ENCODE measurements around the gene PKIG. TPM values are rescaled to one million over a fixed set of nuclear protein-coding genes. Genes with fewer than 3 reads are reported as not detected.

Gene PKIG
- total RNA-seq, 2 donors from 2014 or later, result 61.5 to 77.6 TPM

DNA sequence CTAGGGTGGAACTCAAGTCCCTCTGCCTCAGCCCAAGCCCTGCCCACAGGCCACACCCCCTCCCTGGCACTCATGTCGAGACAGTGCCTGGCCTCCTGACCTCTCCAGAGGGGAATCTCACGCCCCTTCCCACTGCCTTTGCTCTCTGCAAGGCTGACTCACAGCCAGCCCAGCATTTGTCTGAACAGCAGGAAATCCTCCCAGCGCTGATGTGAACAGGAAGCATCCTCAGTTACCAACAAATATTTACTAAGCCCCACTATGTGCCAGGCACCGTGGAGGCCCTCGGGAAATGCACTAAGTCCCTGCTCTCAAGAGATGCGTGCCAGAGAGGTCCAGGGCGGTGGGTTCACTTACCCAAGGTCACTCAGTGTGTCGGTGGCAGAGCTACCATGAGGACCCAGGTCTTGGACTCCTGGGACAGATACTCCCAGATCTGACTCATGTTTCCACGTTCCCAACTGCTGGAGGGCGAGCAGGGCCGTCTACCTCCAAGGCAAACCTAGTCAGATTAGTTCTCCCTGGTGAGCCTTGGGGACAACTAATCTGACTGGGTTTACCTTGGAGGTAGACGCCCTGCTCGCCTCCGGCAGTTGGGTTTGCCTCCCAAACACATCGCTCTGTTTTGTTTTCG, 61.3 kb downstream of the PKIG start:
- H3K9me3 Mint-ChIP-seq, result peaks cover 5% of the 10 kb centered on the region
- TF ChIP-seq, protein P1, sequence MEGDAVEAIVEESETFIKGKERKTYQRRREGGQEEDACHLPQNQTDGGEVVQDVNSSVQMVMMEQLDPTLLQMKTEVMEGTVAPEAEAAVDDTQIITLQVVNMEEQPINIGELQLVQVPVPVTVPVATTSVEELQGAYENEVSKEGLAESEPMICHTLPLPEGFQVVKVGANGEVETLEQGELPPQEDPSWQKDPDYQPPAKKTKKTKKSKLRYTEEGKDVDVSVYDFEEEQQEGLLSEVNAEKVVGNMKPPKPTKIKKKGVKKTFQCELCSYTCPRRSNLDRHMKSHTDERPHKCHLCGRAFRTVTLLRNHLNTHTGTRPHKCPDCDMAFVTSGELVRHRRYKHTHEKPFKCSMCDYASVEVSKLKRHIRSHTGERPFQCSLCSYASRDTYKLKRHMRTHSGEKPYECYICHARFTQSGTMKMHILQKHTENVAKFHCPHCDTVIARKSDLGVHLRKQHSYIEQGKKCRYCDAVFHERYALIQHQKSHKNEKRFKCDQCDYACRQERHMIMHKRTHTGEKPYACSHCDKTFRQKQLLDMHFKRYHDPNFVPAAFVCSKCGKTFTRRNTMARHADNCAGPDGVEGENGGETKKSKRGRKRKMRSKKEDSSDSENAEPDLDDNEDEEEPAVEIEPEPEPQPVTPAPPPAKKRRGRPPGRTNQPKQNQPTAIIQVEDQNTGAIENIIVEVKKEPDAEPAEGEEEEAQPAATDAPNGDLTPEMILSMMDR (conservative IDR thresholded peaks at IDR 0.05), result no peak
- peaks cover 20% of the 10 kb centered on the region for H3K4me1 ChIP-seq (ENCODE audit: control insufficient read depth, insufficient read depth, low read length)
- peak overlapping the region; percentile 85 for H3K27ac Mint-ChIP-seq
- H3K4me3 Mint-ChIP-seq, result no peak overlapping the region
- H3K4me3 ChIP-seq (ENCODE audit: low read length), result no peak overlapping the region
- peaks cover 8% of the 10 kb centered on the region for H3K36me3 ChIP-seq (ENCODE audit: control insufficient read depth, insufficient read depth, low read length)
- no peaks in the 10 kb centered on the region for H3K27me3 ChIP-seq (ENCODE audit: control insufficient read depth, insufficient read depth, low read length, poor library complexity, severe bottlenecking)
- peaks cover 10% of the 10 kb centered on the region for H3K36me3 Mint-ChIP-seq (ENCODE audit: low read depth)
- H3K9me3 ChIP-seq (ENCODE audit: control insufficient read depth, low read length), result peaks cover 10% of the 10 kb centered on the region
- H3K27me3 Mint-ChIP-seq (ENCODE audit: insufficient read depth), result no peaks in the 10 kb centered on the region
- peak overlapping the region; percentile 64 for H3K27ac ChIP-seq (ENCODE audit: low read depth, low read length)
- peaks cover 30% of the 10 kb centered on the region for H3K4me1 Mint-ChIP-seq
- WGBS, 2 experiments (ENCODE audit: insufficient coverage in 1 of 2, insufficient read length in 1 of 2), result 57 to 61% methylated on average over 14 to 16 of the region's 16 CpGs
- peak; percentile 96 for DNase-seq
- H3K9ac ChIP-seq (ENCODE audit: extremely low read depth, low read length, poor library complexity, severe bottlenecking), result no peak overlapping the region

DNA sequence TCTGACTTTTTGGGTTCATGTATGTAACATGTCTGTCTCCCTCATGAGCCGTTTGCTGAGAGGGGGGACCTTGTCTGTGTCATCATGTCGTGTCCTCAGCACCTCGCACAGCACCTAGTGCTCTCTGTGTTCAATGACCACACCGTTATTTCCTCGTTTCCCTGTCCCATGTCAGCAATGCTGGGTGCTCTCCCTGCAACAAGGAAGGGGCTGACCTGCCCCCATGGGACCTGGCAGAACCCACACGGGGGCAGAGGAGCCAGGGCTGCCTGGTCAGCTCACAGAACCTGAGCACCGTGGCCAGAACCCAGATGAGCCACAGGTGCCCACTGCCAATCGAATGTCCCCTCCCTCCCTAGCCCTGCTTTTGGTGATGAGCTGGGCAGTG, 61.8 kb downstream of the PKIG start:
- H3K27ac ChIP-seq (ENCODE audit: low read depth, low read length), result peak overlapping the region; percentile 64
- H3K36me3 Mint-ChIP-seq (ENCODE audit: low read depth), result peaks cover 7% of the 10 kb centered on the region

DNA sequence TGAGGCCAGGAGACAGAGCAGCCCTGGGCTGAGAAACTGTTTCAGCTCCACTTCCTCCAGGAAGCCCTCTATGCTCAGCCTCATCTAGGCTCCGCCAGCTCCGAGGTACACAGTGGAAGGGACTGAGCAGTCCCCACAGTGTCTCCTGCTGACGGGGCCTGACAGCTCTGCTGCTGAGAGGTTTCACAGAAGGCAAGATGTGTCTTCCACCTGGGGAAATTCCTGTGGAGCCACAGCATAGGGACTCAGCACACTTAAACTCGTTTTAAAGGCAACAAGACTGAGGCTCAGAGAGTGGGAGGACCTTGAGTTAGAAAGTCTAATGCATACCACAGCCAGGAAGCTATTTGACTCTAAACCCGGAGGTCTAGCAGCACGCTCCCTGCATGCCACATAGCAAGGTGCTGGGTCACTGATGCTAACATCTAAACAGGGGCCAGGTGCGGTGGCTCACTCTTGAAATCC, 62.3 kb downstream of the PKIG start:
- Histone ChIP-seq H3K36me3 (ENCODE audit: control insufficient read depth, insufficient read depth, low read length) (peaks cover 8% of the 10 kb centered on the region), H3K9me3 (ENCODE audit: control insufficient read depth, low read length) (peaks cover 10% of the 10 kb centered on the region), H3K27ac (ENCODE audit: low read depth, low read length) (no peak overlapping the region), H3K27me3 (ENCODE audit: control insufficient read depth, insufficient read depth, low read length, poor library complexity, severe bottlenecking) (no peaks in the 10 kb centered on the region), H3K4me1 (ENCODE audit: control insufficient read depth, insufficient read depth, low read length) (peaks cover 20% of the 10 kb centered on the region), H3K9ac (ENCODE audit: extremely low read depth, low read length, poor library complexity, severe bottlenecking) (no peak overlapping the region), H3K4me3 (ENCODE audit: low read length) (no peak overlapping the region)
- WGBS, 2 experiments (ENCODE audit: insufficient coverage in 1 of 2, insufficient read length in 1 of 2), result 87 to 92% methylated on average over 7 of the region's 7 CpGs
- Mint-ChIP-seq H3K4me1 (peaks cover 31% of the 10 kb centered on the region), H3K27ac (no peak overlapping the region), H3K27me3 (ENCODE audit: insufficient read depth) (no peaks in the 10 kb centered on the region), H3K36me3 (ENCODE audit: low read depth) (peaks cover 6% of the 10 kb centered on the region), H3K4me3 (no peak overlapping the region), H3K9me3 (peaks cover 5% of the 10 kb centered on the region)
- TF ChIP-seq, protein P1 (conservative IDR thresholded peaks at IDR 0.05), result no peak
- no peak for DNase-seq

More for the DNA sequence above, 61.8 kb downstream of the PKIG start:
- peaks cover 31% of the 10 kb centered on the region for H3K4me1 Mint-ChIP-seq
- H3K9me3 Mint-ChIP-seq, result peaks cover 5% of the 10 kb centered on the region
- H3K27ac Mint-ChIP-seq, result peak overlapping the region; percentile 73
- Histone ChIP-seq H3K9me3 (ENCODE audit: control insufficient read depth, low read length) (peaks cover 10% of the 10 kb centered on the region), H3K9ac (ENCODE audit: extremely low read depth, low read length, poor library complexity, severe bottlenecking) (no peak overlapping the region), H3K27me3 (ENCODE audit: control insufficient read depth, insufficient read depth, low read length, poor library complexity, severe bottlenecking) (no peaks in the 10 kb centered on the region), H3K4me1 (ENCODE audit: control insufficient read depth, insufficient read depth, low read length) (peaks cover 20% of the 10 kb centered on the region), H3K4me3 (ENCODE audit: low read length) (no peak overlapping the region), H3K36me3 (ENCODE audit: control insufficient read depth, insufficient read depth, low read length) (peaks cover 8% of the 10 kb centered on the region)
- DNase-seq, result no peak
- WGBS, 2 experiments (ENCODE audit: insufficient coverage in 1 of 2, insufficient read length in 1 of 2), result 91% methylated on average over 5 to 8 of the region's 8 CpGs
- no peaks in the 10 kb centered on the region for H3K27me3 Mint-ChIP-seq (ENCODE audit: insufficient read depth)
- no peak overlapping the region for H3K4me3 Mint-ChIP-seq
- TF ChIP-seq, protein P1 (conservative IDR thresholded peaks at IDR 0.05), result no peak
